ENCODE data around the gene SMIM10L1.

GRCh38 chr12:11183011-11183410 is 12.0 kb downstream of the SMIM10L1 start:
- TF ChIP-seq CTCF (IDR thresholded peaks at IDR 0.05) (no peak), POLR2A (IDR thresholded peaks at IDR 0.05) (no peak)
